DMS53 (cell line): ENCODE data around the gene SNRPA.
"Not testable (repeated sequence)": the region's sequence is repeated elsewhere in the genome, so short reads cannot be mapped to it uniquely, and the experiment has no call there.

ENCODE experiments used
- DNase-seq: peaks from one replicate; lab custom pipeline; 2025; lab: John Stamatoyannopoulos, UW

Gene SNRPA

GRCh38 chr19:40745402-40745780, 5.6 kb upstream of the SNRPA start:
- DNase-seq = no peak

- DNase-seq = no peak
Observed at GRCh38 chr19:40747536-40747935, 3.5 kb upstream of the SNRPA start.

- DNase-seq = peak; percentile 100
Observed at GRCh38 chr19:40750058-40750873, 737 bp upstream of the SNRPA start, which contains the start of gene ACTMAP. ACTMAP (minus strand) TSS chr19:40750477; CDS start chr19:40749803, 674 bp downstream.

DNA sequence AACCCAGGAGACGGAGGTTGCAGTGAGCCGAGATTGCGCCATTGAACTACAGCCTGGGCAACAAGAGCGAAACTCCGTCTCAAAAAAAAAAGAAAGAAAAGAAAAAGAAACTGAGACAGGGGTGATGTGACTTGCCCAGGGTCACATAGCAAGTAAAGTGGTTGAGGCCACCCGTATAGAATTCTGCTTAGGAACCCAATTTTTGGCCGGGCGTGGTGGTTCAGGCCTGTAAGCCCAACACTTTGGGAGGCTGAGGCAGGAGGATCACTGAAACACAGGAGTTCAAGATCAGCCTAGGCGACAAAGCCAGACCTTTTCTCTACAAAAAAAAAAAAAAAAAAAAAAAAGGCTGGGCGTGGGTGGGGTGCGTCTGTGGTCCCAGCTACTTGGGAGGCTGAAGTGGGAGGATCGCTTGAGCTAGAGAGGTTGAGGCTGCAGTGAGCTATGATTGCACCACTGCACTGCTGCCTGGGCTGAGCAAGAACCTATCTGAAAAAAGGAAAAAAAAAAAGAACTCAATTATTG, 1.3 kb downstream of the SNRPA start:
- DNase-seq = no peak

- no peak for DNase-seq
Observed at GRCh38 chr19:40754611-40755247, 3.7 kb downstream of the SNRPA start.

GRCh38 chr19:40755248-40755624, 4.2 kb downstream of the SNRPA start:
- no peak for DNase-seq

DNA sequence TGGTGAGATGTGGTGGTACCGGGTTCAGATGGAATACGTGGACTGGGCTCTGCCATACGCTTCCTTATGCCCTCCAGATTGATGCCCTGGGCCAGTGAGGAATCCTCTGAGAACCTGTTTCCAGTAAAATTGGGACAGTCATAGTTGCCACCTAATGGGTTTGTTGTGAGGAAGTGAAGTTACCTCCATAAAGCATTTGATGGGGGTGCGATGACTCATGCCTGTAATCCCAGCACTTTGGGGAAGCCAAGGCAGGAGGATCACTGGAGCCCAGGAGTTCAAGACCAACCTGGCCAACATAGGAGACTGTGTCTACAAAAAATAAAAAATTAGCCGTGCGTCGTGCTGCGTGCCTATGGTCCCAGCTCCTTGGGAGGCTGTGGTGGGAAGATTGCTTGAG, 4.8 kb downstream of the SNRPA start:
- no peak for DNase-seq

DNA sequence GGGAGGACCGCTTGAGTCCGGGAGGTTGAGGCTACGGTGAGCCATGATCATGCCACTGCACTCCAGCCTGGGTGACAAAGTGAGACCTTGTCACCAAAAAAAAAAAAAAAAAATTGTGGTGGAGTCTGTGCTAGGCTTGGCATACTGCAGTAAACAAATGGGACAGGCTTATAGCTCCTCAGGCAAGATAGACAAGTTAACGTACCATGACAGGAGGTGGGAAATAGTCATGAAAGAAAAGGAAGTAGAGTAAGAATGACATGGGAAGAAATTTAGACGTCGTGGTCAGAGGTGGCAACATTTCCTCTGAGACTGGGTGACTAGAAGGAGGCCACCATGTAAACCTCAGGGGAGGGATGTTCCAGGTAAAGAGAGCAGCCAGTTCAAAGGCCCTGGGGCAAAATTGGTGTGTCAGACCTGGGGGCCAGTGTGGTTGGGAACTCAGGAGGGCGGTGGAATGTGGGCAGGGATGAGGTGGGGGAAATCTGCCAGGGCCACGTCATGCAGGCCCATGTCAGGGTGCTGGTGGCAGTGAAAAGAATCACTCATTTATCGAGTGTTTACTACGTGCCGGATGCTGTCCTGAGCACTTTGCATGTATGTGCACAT, 5.6 kb downstream of the SNRPA start:
- DNase-seq = no peak

DNA sequence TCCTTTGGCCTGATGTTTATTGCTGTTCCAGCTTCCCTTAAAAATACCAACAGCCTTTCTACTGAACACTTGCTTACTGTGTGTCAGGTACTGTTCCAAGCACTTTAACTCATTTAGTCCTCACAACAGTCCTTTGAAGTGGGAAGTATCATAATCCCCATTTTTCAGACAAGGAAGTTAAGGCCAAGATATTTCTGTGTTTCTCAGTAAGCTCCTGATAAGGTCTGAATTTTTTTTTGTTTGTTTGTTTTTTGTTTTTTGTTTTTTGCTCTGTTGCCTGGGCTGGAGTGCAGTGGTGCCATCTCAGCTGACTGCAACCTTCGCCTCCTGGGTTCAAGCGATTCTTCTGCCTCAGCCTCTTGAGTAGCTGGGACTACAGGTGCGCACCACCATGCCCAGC, 7.5 kb downstream of the SNRPA start:
- no peak for DNase-seq

GRCh38 chr19:40759352-40759751, 8.3 kb downstream of the SNRPA start:
- DNase-seq = no peak

DNA sequence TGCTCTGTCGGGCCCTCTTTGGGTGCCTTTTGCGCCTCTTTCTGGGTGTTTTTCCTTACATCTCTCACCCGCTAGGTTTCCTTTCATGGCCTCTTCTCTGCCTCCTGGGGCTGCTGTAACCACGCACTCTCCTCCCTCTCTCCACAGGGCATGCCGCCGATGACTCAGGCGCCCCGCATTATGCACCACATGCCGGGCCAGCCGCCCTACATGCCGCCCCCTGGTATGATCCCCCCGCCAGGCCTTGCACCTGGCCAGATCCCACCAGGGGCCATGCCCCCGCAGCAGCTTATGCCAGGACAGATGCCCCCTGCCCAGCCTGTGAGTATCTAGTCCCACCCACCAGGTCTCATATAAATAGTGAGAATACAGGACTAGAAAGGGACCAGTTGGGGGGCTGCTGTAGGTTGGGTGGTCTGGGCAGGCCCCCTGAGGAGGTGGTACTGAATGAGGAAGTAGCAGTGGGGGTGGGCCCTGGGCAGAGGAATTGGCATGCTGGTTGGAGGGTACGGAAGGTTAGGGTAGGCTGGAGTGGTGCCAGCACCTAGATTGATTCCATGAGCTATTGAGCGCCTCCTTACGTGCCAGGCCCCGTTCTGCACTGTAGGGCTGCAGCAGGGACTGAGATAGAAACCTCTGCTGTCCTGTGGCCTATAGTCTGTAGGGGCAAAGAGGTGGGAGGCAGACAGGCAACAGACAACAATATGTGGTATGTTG, 11.9 kb downstream of the SNRPA start:
- no peak for DNase-seq

- DNase-seq = no peak
Observed at GRCh38 chr19:40763526-40763925, 12.5 kb downstream of the SNRPA start.

- DNase-seq = no peak
Observed at GRCh38 chr19:40763963-40764362, 13.0 kb downstream of the SNRPA start.

- not testable (repeated sequence) for DNase-seq
Observed at GRCh38 chr19:40766385-40766784, 15.4 kb downstream of the SNRPA start.

DNA sequence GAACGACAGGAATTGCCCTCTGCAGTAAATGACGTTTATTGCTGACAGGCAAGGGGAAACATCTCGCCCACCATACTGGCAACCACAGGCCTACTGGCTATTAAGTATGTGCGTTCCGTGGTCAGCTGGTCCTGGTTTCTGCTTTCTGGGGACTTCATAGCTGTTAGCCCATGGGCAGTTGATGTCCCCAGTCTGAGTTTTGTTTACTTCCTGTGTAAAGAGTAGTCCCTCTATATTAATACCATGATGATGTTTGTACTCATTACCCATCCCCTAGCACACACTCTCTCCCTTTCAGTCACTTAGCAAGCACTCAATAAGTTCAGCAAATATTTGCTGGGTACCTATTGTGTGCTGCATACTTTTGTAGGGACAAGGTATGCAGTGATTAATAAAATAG, 17.9 kb downstream of the SNRPA start:
- DNase-seq = peak; percentile 84

- peak; percentile 59 for DNase-seq
Observed at GRCh38 chr19:40771101-40771862, 20.3 kb downstream of the SNRPA start.

- DNase-seq = no peak
Observed at GRCh38 chr19:40774916-40775631, 24.1 kb downstream of the SNRPA start, which contains the start of gene MIA. MIA (plus strand) TSS chr19:40775521; CDS start chr19:40775543, 22 bp downstream.

DNA sequence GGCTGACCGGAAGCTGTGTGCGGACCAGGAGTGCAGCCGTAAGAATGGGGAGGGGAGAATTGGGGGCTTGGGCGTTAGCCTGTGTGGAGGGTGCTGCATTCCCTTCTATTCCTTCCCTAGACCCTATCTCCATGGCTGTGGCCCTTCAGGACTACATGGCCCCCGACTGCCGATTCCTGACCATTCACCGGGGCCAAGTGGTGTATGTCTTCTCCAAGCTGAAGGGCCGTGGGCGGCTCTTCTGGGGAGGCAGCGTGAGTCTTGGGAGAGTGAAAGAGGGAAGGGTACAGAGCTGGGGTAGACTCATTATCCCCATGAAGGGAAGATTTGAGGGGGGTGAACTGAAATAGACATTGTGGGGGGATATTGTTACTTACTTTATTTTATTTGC, 24.6 kb downstream of the SNRPA start:
- DNase-seq = no peak

DNA sequence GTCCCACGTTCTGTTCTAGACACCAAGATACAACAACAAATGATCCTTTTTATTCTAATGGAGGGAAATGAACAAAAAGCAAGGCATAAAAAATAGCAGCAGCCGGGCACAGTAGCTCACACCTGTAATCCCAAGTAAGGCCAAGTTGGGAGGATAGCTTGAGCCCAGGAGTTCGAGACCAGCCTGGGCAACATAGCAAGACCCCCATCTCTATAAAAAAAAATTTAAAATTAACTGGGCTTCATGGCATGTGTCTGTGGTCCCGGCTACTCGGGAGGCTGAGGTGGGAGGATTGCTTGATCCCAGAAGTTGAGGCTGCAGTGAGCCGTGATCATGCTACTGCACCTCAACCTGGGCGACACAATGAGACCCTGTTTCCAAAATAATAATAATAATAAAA, 25.4 kb downstream of the SNRPA start:
- no peak for DNase-seq

- peak; percentile 97 for DNase-seq
Observed at GRCh38 chr19:40776932-40777644, 26.1 kb downstream of the SNRPA start.
